ENCODE results near the gene PBRM1.

PBRM1 gene

GRCh38 chr3:52663098-52663497 is 22.6 kb downstream of the PBRM1 start:
- no peak for FAIRE-seq

GRCh38 chr3:52660046-52660445 is 25.7 kb downstream of the PBRM1 start:
- FAIRE-seq = no peak

GRCh38 chr3:52655895-52656294 is 29.8 kb downstream of the PBRM1 start:
- no peak for FAIRE-seq

GRCh38 chr3:52651592-52651991 is 34.1 kb downstream of the PBRM1 start:
- no peak for FAIRE-seq

- FAIRE-seq = no peak
These were observed 35.3 kb downstream of the PBRM1 start for GRCh38 chr3:52650439-52650838.

GRCh38 chr3:52649461-52650210 is 36.1 kb downstream of the PBRM1 start:
- no peak for FAIRE-seq

- FAIRE-seq = no peak
These were observed 40.2 kb downstream of the PBRM1 start for GRCh38 chr3:52645549-52645948.

- FAIRE-seq = no peak
These were observed 49.0 kb downstream of the PBRM1 start for GRCh38 chr3:52636673-52637072.

- no peak for FAIRE-seq
These were observed 51.9 kb downstream of the PBRM1 start for GRCh38 chr3:52633786-52634185.

- FAIRE-seq = no peak
These were observed 60.7 kb downstream of the PBRM1 start for GRCh38 chr3:52625041-52625440.

- no peak for FAIRE-seq
These were observed 62.4 kb downstream of the PBRM1 start for GRCh38 chr3:52623234-52623792.

GRCh38 chr3:52620580-52620979 is 65.1 kb downstream of the PBRM1 start:
- no peak for FAIRE-seq

GRCh38 chr3:52615166-52615565 is 70.5 kb downstream of the PBRM1 start:
- no peak for FAIRE-seq

GRCh38 chr3:52614689-52615088 is 71.0 kb downstream of the PBRM1 start:
- FAIRE-seq = no peak

- no peak for FAIRE-seq
These were observed 76.3 kb downstream of the PBRM1 start for GRCh38 chr3:52609316-52609815.

GRCh38 chr3:52608337-52608736 is 77.4 kb downstream of the PBRM1 start:
- no peak for FAIRE-seq

- no peak for FAIRE-seq
These were observed 79.2 kb downstream of the PBRM1 start for GRCh38 chr3:52606373-52607085.

- no peak for FAIRE-seq
These were observed 85.5 kb downstream of the PBRM1 start for GRCh38 chr3:52600258-52600657.

GRCh38 chr3:52596658-52597265 is 89.0 kb downstream of the PBRM1 start:
- FAIRE-seq = no peak

GRCh38 chr3:52593103-52593502 is 92.6 kb downstream of the PBRM1 start:
- FAIRE-seq = no peak

GRCh38 chr3:52574056-52574965 is 111.4 kb downstream of the PBRM1 start:
- FAIRE-seq = no peak

- no peak for FAIRE-seq
These were observed 113.5 kb downstream of the PBRM1 start for GRCh38 chr3:52572221-52572620.
